OCI-LY3 (cell line): Measurements from ENCODE around the gene GRIK2.

Source experiments
- CTCF ChIP-seq: fragments of 200-600, 300-600 bp; sonication (generic); IDR thresholded peaks from 2 replicates; pipeline ENCODE4 v1.5.1; 2014; ENCODE audit warnings: antibody characterized with exemption, low read length, low read depth
- EZH2phosphoT487 ChIP-seq: fragments of 200-600 bp; shearing (Covaris generic); IDR thresholded peaks from 2 replicates; pipeline ENCODE4 v1.6.1; 2018; ENCODE audit warnings: antibody characterized with exemption, mixed run types, low read depth

- TF ChIP-seq CTCF = no peak
- TF ChIP-seq EZH2phosphoT487 = no peak
These were observed 431.2 kb downstream of the GRIK2 start for GRCh38 chr6:101824551-101825345.
